GM23338 (cell line): Measurements from ENCODE around the gene EPHB3.
"Not testable (repeated sequence)": the region's sequence is repeated elsewhere in the genome, so short reads cannot be mapped to it uniquely, and the experiment has no call there.

Experiments used
- CREB1 ChIP-seq: fragments of 250-450 bp; sonication (Bioruptor Pico); IDR thresholded peaks from 2 replicates; pipeline ENCODE4 v1.5.0; 2020; ENCODE audit warnings: low read depth, mild to moderate bottlenecking, moderate library complexity
- EZH2 ChIP-seq: fragments of 200-600 bp; sonication (generic); IDR thresholded peaks from one replicate; pipeline ENCODE4 v1.8.0; 2017; ENCODE audit warnings: antibody characterized with exemption, mild to moderate bottlenecking, low read depth; ENCODE audit not compliant: unreplicated experiment
- EZH2phosphoT487 ChIP-seq: fragments of 200-600 bp; sonication (generic); IDR thresholded peaks from one replicate; pipeline ENCODE4 v1.8.1; 2018; ENCODE audit warnings: antibody characterized with exemption; ENCODE audit not compliant: unreplicated experiment
- JUNB ChIP-seq: IDR thresholded peaks from one replicate; pipeline ENCODE4 v1.6.1; 2016; ENCODE audit warnings: antibody characterized with exemption; ENCODE audit not compliant: unreplicated experiment
- NANOG ChIP-seq: IDR thresholded peaks from 2 replicates; pipeline ENCODE4 v1.6.1; 2016; ENCODE audit warnings: antibody characterized with exemption, borderline replicate concordance
- POLR2AphosphoS5 ChIP-seq: IDR thresholded peaks from 2 replicates; pipeline ENCODE4 v1.6.1; 2016; ENCODE audit warnings: antibody characterized with exemption, low read depth
- REST ChIP-seq: IDR thresholded peaks from one replicate; pipeline ENCODE4 v1.6.1; 2018; ENCODE audit warnings: antibody characterized with exemption; ENCODE audit not compliant: unreplicated experiment
- TF ChIP-seq, protein P1 (sequence below), 2 experiments: fragments of 200-600 bp in 1 of 2; sonication (generic) in 1 of 2; conservative IDR thresholded peaks; 2 replicates each; pipeline versions ENCODE4 v1.5.1 to v1.6.1; 2016 to 2017; ENCODE audit warnings: antibody characterized with exemption in 2 of 2, low read depth in 2 of 2, mild to moderate bottlenecking in 2 of 2, moderate library complexity in 1 of 2
- TF ChIP-seq, protein P2 (sequence below): IDR thresholded peaks from 2 replicates; pipeline ENCODE4 v1.6.1; 2016; ENCODE audit warnings: antibody characterized with exemption

DNA sequence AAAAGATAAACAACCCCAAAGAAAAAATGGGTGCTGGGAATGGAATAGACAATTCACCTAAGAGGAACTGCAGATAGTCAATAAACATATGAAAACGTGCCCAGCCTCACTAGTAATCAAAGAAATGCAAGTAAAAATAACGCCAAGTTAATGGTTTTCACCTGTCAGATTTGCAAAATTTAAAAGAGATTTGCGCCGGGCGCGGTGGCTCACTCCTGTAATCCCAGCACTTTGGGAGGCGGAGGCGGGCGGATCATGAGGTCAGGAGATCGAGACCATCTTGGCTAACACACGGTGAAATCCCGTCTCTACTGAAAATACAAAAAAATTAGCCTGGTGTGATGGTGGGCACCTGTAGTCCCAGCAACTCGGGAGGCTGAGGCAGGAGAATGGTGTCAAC, 60.6 kb downstream of the EPHB3 start:
- not testable (repeated sequence) for TF ChIP-seq NANOG; EZH2phosphoT487; CREB1 (CRISPR knock-in tag); EZH2; POLR2AphosphoS5; JUNB; REST
- TF ChIP-seq, protein P1, sequence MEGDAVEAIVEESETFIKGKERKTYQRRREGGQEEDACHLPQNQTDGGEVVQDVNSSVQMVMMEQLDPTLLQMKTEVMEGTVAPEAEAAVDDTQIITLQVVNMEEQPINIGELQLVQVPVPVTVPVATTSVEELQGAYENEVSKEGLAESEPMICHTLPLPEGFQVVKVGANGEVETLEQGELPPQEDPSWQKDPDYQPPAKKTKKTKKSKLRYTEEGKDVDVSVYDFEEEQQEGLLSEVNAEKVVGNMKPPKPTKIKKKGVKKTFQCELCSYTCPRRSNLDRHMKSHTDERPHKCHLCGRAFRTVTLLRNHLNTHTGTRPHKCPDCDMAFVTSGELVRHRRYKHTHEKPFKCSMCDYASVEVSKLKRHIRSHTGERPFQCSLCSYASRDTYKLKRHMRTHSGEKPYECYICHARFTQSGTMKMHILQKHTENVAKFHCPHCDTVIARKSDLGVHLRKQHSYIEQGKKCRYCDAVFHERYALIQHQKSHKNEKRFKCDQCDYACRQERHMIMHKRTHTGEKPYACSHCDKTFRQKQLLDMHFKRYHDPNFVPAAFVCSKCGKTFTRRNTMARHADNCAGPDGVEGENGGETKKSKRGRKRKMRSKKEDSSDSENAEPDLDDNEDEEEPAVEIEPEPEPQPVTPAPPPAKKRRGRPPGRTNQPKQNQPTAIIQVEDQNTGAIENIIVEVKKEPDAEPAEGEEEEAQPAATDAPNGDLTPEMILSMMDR (conservative IDR thresholded peaks at IDR 0.05; ENCODE audit: low read depth in 2 of 2), result not testable (repeated sequence)
- TF ChIP-seq, protein P2, sequence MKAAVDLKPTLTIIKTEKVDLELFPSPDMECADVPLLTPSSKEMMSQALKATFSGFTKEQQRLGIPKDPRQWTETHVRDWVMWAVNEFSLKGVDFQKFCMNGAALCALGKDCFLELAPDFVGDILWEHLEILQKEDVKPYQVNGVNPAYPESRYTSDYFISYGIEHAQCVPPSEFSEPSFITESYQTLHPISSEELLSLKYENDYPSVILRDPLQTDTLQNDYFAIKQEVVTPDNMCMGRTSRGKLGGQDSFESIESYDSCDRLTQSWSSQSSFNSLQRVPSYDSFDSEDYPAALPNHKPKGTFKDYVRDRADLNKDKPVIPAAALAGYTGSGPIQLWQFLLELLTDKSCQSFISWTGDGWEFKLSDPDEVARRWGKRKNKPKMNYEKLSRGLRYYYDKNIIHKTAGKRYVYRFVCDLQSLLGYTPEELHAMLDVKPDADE, result not testable (repeated sequence)
